Natural killer cell treated with Interleukin-12 subunit alpha and Interleukin-12 subunit beta and Interleukin-15 and Interleukin-18, amount 100 ng/mL, for 72 hours (primary cell): ENCODE results near the gene KRTAP9-2. TPM values are rescaled to one million over a fixed set of nuclear protein-coding genes. Genes with fewer than 3 reads are reported as not detected.
"Not testable (repeated sequence)": the region's sequence is repeated elsewhere in the genome, so short reads cannot be mapped to it uniquely, and the experiment has no call there.

ENCODE experiments used
- ATAC-seq, 2 donors: fragments of 150-1000 bp; cut with Tn5 transposase in 1 of 2; sonication (Bioruptor Pico), chemical (Tn5 transposase) in 1 of 2; 2 replicates each; pipeline ENCODE4 v1.10.0; 2021
- DNase-seq: peaks from one replicate; pipeline ENCODE4 v3.0.0; 2022; ENCODE audit warnings: low spot score
- H3K27ac Mint-ChIP-seq, 2 donors: 1 replicate in 1 of 2; 2 replicates in 1 of 2; pipeline ENCODE4 v1.8.0; 2022; ENCODE audit warnings: mixed read lengths in 2 of 2, mild to moderate bottlenecking in 1 of 2, moderate library complexity in 1 of 2
- H3K27me3 Mint-ChIP-seq, 2 donors: 1 replicate in 1 of 2; 2 replicates in 1 of 2; pipeline ENCODE4 v1.8.0; 2022; ENCODE audit warnings: mixed read lengths in 2 of 2
- H3K36me3 Mint-ChIP-seq: one replicate; pipeline ENCODE4 v1.8.0; 2022; ENCODE audit warnings: mixed read lengths
- H3K4me1 Mint-ChIP-seq, 2 donors: 1 replicate in 1 of 2; 2 replicates in 1 of 2; pipeline ENCODE4 v1.8.0; 2022; ENCODE audit warnings: low read depth in 2 of 2, mixed read lengths in 2 of 2, mild to moderate bottlenecking in 1 of 2
- H3K4me3 Mint-ChIP-seq: one replicate; pipeline ENCODE4 v1.8.0; 2022; ENCODE audit warnings: mixed read lengths
- H3K9me3 Mint-ChIP-seq: 2 replicates; pipeline ENCODE4 v1.8.0; 2022; ENCODE audit warnings: mixed read lengths
- total RNA-seq, 2 donors: library from RNA; stranded (reverse); gene quantifications; one replicate each; pipeline ENCODE4 v1.2.3, GENCODE V29; 2022

KRTAP9-2 gene
- total RNA-seq, 2 donors from 2014 or later: not detected

DNA sequence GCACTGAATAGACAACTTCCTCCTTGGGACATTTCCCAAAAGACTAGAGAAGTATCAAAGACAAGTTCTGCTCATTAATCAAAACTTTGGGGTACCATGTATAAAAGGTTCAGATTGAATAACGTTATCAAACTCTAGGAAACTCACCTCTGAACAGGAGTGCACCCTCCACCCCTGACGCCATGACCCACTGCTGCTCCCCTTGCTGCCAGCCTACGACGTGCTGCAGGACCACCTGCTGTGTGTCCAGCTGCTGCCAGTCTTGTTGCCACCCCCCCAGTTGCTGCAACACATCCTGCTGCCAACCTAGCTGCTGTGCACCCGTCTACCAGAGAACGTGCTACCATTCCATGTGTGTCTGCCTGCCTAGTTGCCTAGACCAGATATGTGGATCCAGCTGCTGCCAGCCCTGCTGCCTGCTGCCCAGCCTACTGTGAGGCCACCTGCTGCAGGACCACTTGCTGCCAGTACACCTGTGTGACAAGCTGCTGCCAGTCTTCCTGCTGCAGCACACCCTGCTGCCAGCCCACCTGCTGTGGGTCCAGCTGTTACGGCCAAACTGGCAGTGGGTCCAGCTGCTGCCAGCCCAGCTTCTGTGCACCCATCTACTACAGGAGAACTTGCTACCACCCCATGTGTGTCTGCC, 13.8 kb upstream of the KRTAP9-2 start:
- H3K4me1 Mint-ChIP-seq: no peaks in the 10 kb centered on the region
- no peak overlapping the region for H3K4me3 Mint-ChIP-seq
- no peaks in the 10 kb centered on the region for H3K36me3 Mint-ChIP-seq
- peaks cover 26 to 39% of the 10 kb centered on the region in 2 donors for H3K27me3 Mint-ChIP-seq
- DNase-seq (no peak), ATAC-seq (no peak)
- H3K27ac Mint-ChIP-seq: no peak overlapping the region
- H3K9me3 Mint-ChIP-seq: no peaks in the 10 kb centered on the region

DNA sequence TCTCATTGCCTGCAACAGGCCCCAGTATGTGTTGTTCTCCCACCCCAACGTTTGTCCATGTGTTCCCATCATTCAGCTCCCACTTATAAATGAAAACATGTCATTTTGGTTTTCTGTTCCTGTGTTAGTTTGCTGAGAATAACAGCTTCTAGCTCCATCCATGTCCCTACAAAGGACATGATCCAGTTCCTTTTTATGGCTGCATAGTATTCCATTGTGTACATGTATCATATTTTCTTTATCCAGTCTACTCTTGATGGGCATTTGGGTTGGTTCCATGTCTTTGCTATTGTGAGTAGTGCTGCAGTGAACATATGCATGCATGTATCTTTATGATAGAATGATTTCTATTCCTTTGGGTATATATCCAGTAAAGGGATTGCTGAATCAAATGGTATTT, 10.8 kb upstream of the KRTAP9-2 start:
- H3K4me3 Mint-ChIP-seq: no peak overlapping the region
- DNase-seq (no peak), ATAC-seq (no peak)
- no peak overlapping the region for H3K27ac Mint-ChIP-seq
- H3K4me1 Mint-ChIP-seq: no peaks in the 10 kb centered on the region
- H3K9me3 Mint-ChIP-seq: no peaks in the 10 kb centered on the region
- no peaks in the 10 kb centered on the region for H3K36me3 Mint-ChIP-seq
- H3K27me3 Mint-ChIP-seq: peaks cover 27 to 36% of the 10 kb centered on the region in 2 donors

GRCh38 chr17:41223821-41224220, 2.6 kb upstream of the KRTAP9-2 start:
- Mint-ChIP-seq H3K4me3 (no peak overlapping the region), H3K27ac (no peak overlapping the region), H3K36me3 (no peaks in the 10 kb centered on the region), H3K4me1 (no peaks in the 10 kb centered on the region), H3K9me3 (no peaks in the 10 kb centered on the region), H3K27me3 (peaks cover 33 to 54% of the 10 kb centered on the region in 2 donors)
- DNase-seq (no peak), ATAC-seq (no peak)

DNA sequence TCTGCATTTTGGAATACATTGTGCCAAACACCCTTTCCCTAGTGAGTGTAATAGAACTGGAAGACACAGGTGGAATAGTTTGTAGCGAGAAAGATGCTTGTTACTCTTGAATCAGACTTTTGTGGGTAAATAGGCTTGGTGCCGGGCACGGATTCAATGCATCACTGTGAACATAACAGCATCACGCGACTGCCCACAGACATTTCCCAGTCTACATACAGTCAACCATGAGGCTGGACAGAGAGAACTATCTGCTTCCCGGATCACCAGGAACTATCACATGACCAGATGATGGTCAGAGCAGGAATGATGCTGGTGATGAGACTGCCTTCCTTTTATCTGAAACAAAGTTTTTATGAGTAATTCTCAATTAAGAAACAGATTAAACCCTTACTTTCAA, 397 bp upstream of the KRTAP9-2 start:
- no peaks in the 10 kb centered on the region for H3K36me3 Mint-ChIP-seq
- no peak for DNase-seq
- peaks cover 26 to 51% of the 10 kb centered on the region in 2 donors for H3K27me3 Mint-ChIP-seq
- H3K4me1 Mint-ChIP-seq: no peaks in the 10 kb centered on the region
- H3K4me3 Mint-ChIP-seq: no peak overlapping the region
- H3K9me3 Mint-ChIP-seq: no peaks in the 10 kb centered on the region
- no peak overlapping the region for H3K27ac Mint-ChIP-seq
- no peak for ATAC-seq

GRCh38 chr17:41230094-41230493, 3.6 kb downstream of the KRTAP9-2 start:
- DNase-seq (no peak), ATAC-seq (no peak)
- Mint-ChIP-seq H3K4me3 (no peak overlapping the region), H3K27me3 (peaks cover 25 to 40% of the 10 kb centered on the region in 2 donors), H3K9me3 (no peaks in the 10 kb centered on the region), H3K27ac (no peak overlapping the region), H3K4me1 (no peaks in the 10 kb centered on the region), H3K36me3 (no peaks in the 10 kb centered on the region)

DNA sequence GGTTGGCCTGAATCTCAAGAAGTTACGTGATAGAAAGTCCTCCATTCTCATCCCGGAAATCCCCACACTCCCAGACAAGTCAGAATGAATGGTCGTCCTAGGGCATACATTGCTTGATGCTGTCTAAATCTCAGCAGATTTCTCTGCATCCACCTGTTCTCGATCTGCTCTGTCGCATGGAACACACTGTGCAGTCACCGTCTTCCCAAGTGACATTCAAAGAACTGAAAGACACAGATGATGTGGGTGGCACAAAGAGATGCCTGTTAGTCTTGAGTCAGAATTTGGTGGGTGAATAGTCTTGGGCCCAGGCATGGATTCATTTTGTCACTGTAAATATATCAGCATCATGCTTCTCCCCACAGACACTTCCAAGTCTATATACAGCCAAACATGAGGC, 5.3 kb downstream of the KRTAP9-2 start:
- no peak for DNase-seq
- no peaks in the 10 kb centered on the region for H3K36me3 Mint-ChIP-seq
- H3K9me3 Mint-ChIP-seq: no peaks in the 10 kb centered on the region
- no peak overlapping the region for H3K4me3 Mint-ChIP-seq
- no peaks in the 10 kb centered on the region for H3K4me1 Mint-ChIP-seq
- peaks cover 30 to 47% of the 10 kb centered on the region in 2 donors for H3K27me3 Mint-ChIP-seq
- ATAC-seq: no peak
- no peak overlapping the region for H3K27ac Mint-ChIP-seq

- H3K36me3 Mint-ChIP-seq, ATAC-seq, DNase-seq, H3K27ac Mint-ChIP-seq, H3K4me3 Mint-ChIP-seq, H3K4me1 Mint-ChIP-seq, H3K9me3 Mint-ChIP-seq: not testable (repeated sequence)
- H3K27me3 Mint-ChIP-seq: peaks cover 30 to 47% of the 10 kb centered on the region in 2 donors
Observed at GRCh38 chr17:41232399-41233105, 6.1 kb downstream of the KRTAP9-2 start, which contains the start of gene KRTAP9-3. KRTAP9-3 (plus strand) TSS chr17:41232449; CDS start chr17:41232502, 53 bp downstream.

GRCh38 chr17:41237116-41237515, 10.7 kb downstream of the KRTAP9-2 start:
- H3K9me3 Mint-ChIP-seq, H3K4me1 Mint-ChIP-seq, DNase-seq, ATAC-seq, H3K27ac Mint-ChIP-seq, H3K36me3 Mint-ChIP-seq, H3K4me3 Mint-ChIP-seq: not testable (repeated sequence)
- H3K27me3 Mint-ChIP-seq: peaks cover 29 to 44% of the 10 kb centered on the region in 2 donors

DNA sequence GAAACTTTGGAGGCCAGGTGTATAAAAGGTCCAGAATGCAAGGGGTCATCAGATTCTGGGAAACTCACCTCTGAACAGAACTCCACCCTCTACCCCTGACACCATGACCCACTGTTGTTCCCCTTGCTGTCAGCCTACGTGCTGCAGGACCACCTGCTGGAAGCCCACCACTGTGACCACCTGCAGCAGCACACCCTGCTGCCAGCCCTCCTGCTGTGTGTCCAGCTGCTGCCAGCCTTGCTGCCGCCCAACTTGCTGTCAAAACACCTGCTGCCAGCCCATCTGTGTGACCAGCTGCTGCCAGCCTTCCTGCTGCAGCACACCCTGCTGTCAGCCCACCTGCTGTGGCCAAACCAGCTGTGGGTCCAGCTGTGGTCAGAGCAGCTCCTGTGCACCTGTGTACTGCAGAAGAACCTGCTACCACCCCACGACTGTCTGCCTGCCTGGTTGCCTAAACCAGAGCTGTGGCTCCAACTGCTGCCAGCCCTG, 11.5 kb downstream of the KRTAP9-2 start, which contains the start of gene KRTAP9-8:
KRTAP9-8 (plus strand) TSS at position 51 of the 489 bp plus-strand sequence; CDS start at position 104, 53 bp downstream.
- DNase-seq, H3K4me1 Mint-ChIP-seq, ATAC-seq, H3K4me3 Mint-ChIP-seq, H3K36me3 Mint-ChIP-seq, H3K27ac Mint-ChIP-seq, H3K9me3 Mint-ChIP-seq: not testable (repeated sequence)
- peaks cover 33 to 51% of the 10 kb centered on the region in 2 donors for H3K27me3 Mint-ChIP-seq

GRCh38 chr17:41246995-41247787, 20.7 kb downstream of the KRTAP9-2 start:
- H3K4me3 Mint-ChIP-seq, ATAC-seq, H3K36me3 Mint-ChIP-seq, DNase-seq, H3K4me1 Mint-ChIP-seq, H3K27ac Mint-ChIP-seq, H3K9me3 Mint-ChIP-seq: not testable (repeated sequence)
- peaks cover 27 to 28% of the 10 kb centered on the region in 2 donors for H3K27me3 Mint-ChIP-seq

DNA sequence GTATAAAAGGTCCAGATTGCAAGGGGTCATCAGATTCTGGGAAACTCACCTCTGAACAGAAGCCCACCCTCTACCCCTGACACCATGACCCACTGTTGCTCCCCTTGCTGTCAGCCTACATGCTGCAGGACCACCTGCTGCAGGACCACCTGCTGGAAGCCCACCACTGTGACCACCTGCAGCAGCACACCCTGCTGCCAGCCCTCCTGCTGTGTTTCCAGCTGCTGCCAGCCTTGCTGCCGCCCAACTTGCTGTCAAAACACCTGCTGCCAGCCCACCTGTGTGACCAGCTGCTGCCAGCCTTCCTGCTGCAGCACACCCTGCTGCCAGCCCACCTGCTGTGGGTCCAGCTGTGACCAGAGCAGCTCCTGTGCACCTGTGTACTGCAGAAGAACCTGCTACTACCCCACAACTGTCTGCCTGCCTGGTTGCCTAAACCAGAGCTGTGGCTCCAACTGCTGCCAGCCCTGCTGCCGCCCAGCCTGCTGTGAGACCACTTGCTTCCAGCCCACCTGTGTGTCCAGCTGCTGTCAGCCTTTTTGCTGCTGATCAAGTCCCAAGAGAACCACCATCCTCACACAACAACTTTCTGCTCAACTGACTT, 23.3 kb downstream of the KRTAP9-2 start, which contains the start of gene KRTAP9-4:
KRTAP9-4 (plus strand) TSS at position 51 of the 604 bp plus-strand sequence; CDS start at position 85, 34 bp downstream.
- H3K4me1 Mint-ChIP-seq, H3K4me3 Mint-ChIP-seq, H3K36me3 Mint-ChIP-seq, H3K27ac Mint-ChIP-seq, DNase-seq, ATAC-seq, H3K9me3 Mint-ChIP-seq: not testable (repeated sequence)
- H3K27me3 Mint-ChIP-seq: peaks cover 21 to 29% of the 10 kb centered on the region in 2 donors

- no peak overlapping the region for H3K27ac Mint-ChIP-seq
- no peak for DNase-seq
- H3K4me1 Mint-ChIP-seq: no peaks in the 10 kb centered on the region
- no peaks in the 10 kb centered on the region for H3K36me3 Mint-ChIP-seq
- no peak overlapping the region for H3K4me3 Mint-ChIP-seq
- ATAC-seq: no peak
- H3K27me3 Mint-ChIP-seq: peaks cover 26 to 37% of the 10 kb centered on the region in 2 donors
- H3K9me3 Mint-ChIP-seq: no peaks in the 10 kb centered on the region
Observed at GRCh38 chr17:41251261-41251660, 24.8 kb downstream of the KRTAP9-2 start.

GRCh38 chr17:41254861-41255260, 28.4 kb downstream of the KRTAP9-2 start:
- Mint-ChIP-seq H3K4me3 (no peak overlapping the region), H3K4me1 (no peaks in the 10 kb centered on the region), H3K27ac (no peak overlapping the region), H3K27me3 (peaks cover 35 to 57% of the 10 kb centered on the region in 2 donors), H3K36me3 (no peaks in the 10 kb centered on the region), H3K9me3 (no peaks in the 10 kb centered on the region)
- ATAC-seq (no peak), DNase-seq (no peak)
